Upper lobe of left lung (tissue), 4 donors: Measurements from ENCODE around the gene BSX.

ENCODE experiments used
- CTCF ChIP-seq, 6 experiments: fragments of 450-650 bp in 4 of 6; fragments of 200-600 bp in 2 of 6; sonication (generic) in 2 of 6; IDR thresholded peaks; one replicate each; pipeline ENCODE4 v1.5.1; 2016 to 2019; ENCODE audit warnings: antibody characterized with exemption in 6 of 6
- EP300 ChIP-seq, 4 donors: sonication (generic); formaldehyde crosslinking; IDR thresholded peaks; one replicate each; pipeline ENCODE4 v1.5.1; 2017; ENCODE audit warnings: antibody characterized with exemption in 4 of 4, control low read depth in 2 of 4
- POLR2A ChIP-seq, 4 donors: fragments of 450-650 bp; IDR thresholded peaks; one replicate each; pipeline ENCODE4 v1.5.1; 2016 to 2017; ENCODE audit warnings: antibody characterized with exemption in 4 of 4, mild to moderate bottlenecking in 2 of 4
- POLR2AphosphoS5 ChIP-seq, 2 donors: sonication (generic); formaldehyde crosslinking; IDR thresholded peaks; one replicate each; pipeline ENCODE4 v1.5.1; 2017; ENCODE audit warnings: antibody characterized with exemption in 2 of 2

- TF ChIP-seq POLR2A (IDR thresholded peaks at IDR 0.05) (no peak), CTCF (IDR thresholded peaks at IDR 0.05) (no peak), POLR2AphosphoS5 (IDR thresholded peaks at IDR 0.05) (no peak), EP300 (IDR thresholded peaks at IDR 0.05) (no peak)
Observed at GRCh38 chr11:123006860-123007542, 25.4 kb upstream of the BSX start.
